ENCODE data around the gene PRR20G. TPM values are rescaled to one million over a fixed set of nuclear protein-coding genes. Genes with fewer than 3 reads are reported as not detected.
"Not testable (repeated sequence)": the region's sequence is repeated elsewhere in the genome, so short reads cannot be mapped to it uniquely, and the experiment has no call there.

The PRR20G gene
- polyA plus RNA-seq, 1 donor from 2014 or later: not detected

DNA sequence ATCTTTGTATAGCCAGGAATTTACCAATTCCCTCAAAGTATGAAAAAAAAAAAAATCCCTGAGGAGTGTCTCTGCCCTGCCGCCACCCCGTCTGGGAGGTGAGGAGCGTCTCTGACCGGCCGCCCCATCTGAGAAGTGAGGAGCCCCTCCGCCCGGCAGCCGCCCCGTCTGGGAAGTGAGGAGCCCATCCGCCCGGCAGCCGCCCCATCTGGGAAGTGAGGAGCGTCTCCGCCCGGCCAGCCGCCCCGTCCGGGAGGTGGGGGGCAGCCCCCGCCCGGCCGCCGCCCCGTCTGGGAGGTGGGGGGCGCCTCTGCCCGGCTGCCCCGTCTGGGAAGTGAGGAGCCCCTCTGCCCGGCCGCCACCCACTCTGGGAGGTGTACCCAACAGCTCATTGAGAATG lies 21.0 kb upstream of the PRR20G start:
- H3K36me3 Mint-ChIP-seq, H3K27me3 Mint-ChIP-seq, H3K4me1 Mint-ChIP-seq, H3K27ac Mint-ChIP-seq, H3K4me3 Mint-ChIP-seq, H3K9me3 Mint-ChIP-seq: not testable (repeated sequence)

DNA sequence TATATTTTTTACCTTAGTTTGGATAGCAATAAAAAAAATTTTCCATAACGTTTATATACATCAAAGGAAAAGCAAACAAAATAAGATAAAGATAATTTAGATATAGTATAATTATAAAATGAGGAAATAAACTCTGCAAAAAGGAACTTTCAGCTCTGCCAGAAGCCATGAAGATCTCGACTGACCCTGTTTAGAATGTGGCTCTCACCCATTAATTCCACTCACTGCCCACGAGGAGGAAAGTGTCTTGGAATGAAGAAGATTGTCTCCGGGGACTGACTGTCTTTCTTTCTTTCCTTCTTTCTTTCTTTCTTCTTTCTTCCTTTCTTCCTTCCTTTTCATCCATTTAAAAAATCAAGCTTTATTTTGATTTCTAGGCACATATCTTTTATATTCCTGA lies 20.1 kb upstream of the PRR20G start:
- Mint-ChIP-seq H3K4me1 (peaks cover 0 to 2% (median 0%) of the 10 kb centered on the region in 3 donors), H3K36me3 (peaks cover 2% of the 10 kb centered on the region), H3K4me3 (no peak overlapping the region), H3K27me3 (peaks cover 6% of the 10 kb centered on the region), H3K9me3 (peaks cover 0 to 4% (median 3%) of the 10 kb centered on the region in 3 donors), H3K27ac (no peak overlapping the region)

DNA sequence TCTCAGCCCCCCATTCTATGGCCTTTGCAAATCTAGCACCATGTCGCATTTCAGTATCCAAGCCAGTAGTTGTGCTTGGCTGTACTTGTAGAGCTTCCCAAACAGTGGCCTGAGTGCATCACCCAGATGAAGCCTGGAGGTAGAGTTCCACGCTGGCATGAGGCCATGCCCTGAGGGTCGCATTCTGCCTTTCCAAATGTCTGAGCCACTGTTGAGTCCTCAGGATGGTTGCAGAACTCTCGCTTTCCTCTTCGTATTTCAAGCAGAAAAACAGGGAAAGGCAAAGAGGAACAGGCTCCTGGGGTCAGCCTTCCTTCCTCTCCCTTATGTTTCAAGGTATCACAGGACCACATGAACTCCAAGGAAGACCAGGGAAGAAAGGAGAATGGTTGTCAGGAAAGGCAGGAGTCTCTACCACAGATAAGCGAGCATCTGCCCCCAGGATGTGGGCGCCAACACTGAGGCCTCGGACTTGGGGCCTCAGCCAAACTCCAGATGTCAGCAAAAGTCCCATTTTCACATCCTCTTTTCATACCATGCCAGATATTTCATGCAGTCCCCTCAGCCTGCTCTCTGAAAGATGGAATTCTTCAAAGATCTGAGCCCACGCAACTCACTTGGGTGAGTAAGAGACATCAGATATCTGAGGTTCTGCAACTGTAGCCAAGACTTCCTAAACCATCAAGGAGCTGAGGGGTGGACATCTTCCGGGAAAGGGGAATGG lies 19.4 kb upstream of the PRR20G start:
- Mint-ChIP-seq H3K36me3 (no peaks in the 10 kb centered on the region), H3K27me3 (peaks cover 6% of the 10 kb centered on the region), H3K9me3 (peaks cover 0 to 4% (median 3%) of the 10 kb centered on the region in 3 donors), H3K27ac (peak overlapping the region in 1 of 3 donors; percentile 4), H3K4me1 (peaks cover 0 to 2% (median 0%) of the 10 kb centered on the region in 3 donors), H3K4me3 (no peak overlapping the region)

DNA sequence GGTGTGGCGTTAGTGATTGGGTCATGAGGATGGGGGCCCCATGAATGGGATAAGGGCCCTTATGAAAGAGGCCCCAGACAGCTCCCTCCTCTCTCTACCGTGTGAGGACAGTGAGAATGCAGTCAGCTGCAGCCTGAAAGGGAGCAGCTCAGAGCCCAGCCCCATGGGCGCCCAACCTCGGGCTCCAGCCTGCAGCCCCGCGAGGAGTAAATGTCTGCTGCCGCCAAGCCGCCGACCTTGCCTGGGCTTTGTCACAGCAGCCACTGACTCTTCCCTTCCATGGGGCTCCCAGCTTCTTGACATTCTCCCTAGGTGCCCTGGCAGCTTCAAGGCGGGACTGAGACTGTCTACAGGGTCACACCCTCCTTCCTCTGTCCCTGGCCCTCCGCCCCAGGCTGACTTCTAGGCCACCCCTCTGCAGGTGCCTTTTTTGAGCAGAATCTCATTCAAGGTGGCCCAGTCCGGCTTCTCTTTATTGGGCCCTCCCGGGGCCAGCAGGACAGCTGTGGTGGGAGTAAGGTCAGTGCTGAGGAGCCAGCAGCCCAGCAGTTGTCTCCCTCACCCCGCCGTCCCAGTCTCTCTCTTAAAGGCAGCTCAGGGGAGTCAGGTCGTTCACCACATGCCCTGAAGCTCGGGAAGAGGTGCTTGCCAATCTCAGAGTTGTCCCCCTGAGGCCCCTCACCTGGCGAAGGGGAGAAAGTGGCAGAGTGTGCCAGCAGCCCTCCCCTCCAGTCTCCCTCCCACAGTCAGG lies 18.7 kb upstream of the PRR20G start:
- Mint-ChIP-seq H3K4me3 (no peak overlapping the region), H3K9me3 (peaks cover 0 to 4% (median 3%) of the 10 kb centered on the region in 3 donors), H3K27me3 (peaks cover 4% of the 10 kb centered on the region), H3K36me3 (no peaks in the 10 kb centered on the region), H3K4me1 (peaks cover 0 to 2% (median 0%) of the 10 kb centered on the region in 3 donors), H3K27ac (no peak overlapping the region)

DNA sequence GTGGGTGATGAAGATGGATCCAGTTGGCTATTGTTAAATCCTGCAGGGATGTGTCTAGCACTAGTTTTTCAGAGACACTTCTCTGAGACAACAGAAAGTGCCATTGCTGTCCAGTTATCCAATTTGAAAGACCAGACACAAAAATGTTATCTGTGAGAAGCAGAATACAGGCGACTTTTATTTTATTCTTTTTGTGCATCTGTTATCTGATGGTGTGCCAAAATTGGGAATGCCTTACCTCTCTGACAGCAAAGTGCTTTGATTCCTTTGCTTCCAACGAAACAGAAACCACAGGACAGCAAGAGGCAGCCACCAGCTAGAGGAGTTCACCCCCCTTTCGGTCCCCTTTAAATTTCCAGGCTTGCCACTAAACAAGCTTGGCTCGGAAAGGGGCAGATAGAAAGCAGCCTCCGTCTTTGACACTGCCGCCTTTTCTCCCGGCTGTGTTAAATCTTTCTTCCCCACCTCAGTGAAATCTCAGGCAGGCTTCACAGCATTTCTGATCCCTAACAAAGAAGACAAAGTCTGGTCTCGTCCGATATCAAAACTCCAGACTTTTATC lies 17.7 kb upstream of the PRR20G start:
- Mint-ChIP-seq H3K36me3 (no peaks in the 10 kb centered on the region), H3K4me1 (peaks cover 0 to 2% (median 0%) of the 10 kb centered on the region in 3 donors), H3K27me3 (peaks cover 4% of the 10 kb centered on the region), H3K9me3 (peaks cover 0 to 4% (median 3%) of the 10 kb centered on the region in 3 donors), H3K27ac (no peak overlapping the region), H3K4me3 (no peak overlapping the region)

DNA sequence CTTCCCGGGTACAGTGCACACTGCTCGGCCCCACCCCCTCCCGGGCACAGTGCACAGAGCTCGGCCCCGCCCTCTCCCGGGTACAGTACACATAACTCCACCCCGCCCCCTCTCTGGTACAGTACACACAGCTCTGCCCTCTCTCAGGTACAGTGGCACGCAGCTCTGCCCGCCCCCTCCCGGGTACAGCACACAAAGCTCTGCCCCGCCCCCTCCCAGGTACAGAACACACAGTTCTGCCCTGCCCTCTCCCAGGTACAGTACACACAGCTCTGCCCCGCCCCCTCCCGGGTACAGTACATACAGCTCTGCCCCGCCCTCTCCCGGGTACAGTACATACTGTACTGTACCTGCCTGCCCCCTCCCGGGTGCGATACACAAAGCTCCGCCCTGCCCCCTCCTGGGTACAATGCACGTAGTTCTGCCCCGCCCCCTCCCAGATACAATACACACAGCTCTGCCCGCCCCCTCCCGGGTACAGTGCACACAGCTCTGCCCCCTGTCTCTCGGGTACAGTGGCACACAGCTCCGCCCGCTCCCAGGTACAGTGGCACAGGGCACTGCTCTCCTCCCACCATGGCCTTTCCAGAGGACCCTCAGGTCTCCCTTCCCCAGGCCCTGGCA lies 16.4 kb upstream of the PRR20G start:
- no peak overlapping the region for H3K27ac Mint-ChIP-seq
- H3K36me3 Mint-ChIP-seq: no peaks in the 10 kb centered on the region
- peak overlapping the region in 1 of 4 donors; percentile 22 for H3K4me3 Mint-ChIP-seq
- peaks cover 0 to 4% (median 2%) of the 10 kb centered on the region in 3 donors for H3K9me3 Mint-ChIP-seq
- peaks cover 0 to 2% (median 0%) of the 10 kb centered on the region in 3 donors for H3K4me1 Mint-ChIP-seq
- H3K27me3 Mint-ChIP-seq: peaks cover 4% of the 10 kb centered on the region

DNA sequence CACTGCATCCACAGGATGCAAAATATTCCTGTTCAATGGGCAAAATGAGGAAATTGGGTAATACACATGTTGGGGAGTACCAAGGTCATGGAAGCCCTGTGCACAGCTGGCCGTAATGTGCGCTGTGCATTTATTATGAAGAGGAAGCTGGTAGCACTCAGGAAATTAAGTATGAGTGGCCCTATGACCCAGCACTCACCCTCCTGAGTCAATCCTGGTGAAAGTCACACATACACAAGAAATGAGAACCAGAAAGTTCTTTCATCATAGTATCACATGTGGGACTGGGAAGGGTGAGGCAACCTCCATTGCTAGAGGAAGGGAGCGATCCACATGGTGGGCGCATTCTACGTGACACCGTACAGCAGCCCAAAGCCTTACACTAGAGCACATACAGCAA lies 11.4 kb upstream of the PRR20G start:
- no peaks in the 10 kb centered on the region for H3K9me3 Mint-ChIP-seq
- no peaks in the 10 kb centered on the region for H3K36me3 Mint-ChIP-seq
- H3K27me3 Mint-ChIP-seq: peaks cover 1% of the 10 kb centered on the region
- H3K27ac Mint-ChIP-seq: no peak overlapping the region
- no peaks in the 10 kb centered on the region for H3K4me1 Mint-ChIP-seq
- no peak overlapping the region for H3K4me3 Mint-ChIP-seq

DNA sequence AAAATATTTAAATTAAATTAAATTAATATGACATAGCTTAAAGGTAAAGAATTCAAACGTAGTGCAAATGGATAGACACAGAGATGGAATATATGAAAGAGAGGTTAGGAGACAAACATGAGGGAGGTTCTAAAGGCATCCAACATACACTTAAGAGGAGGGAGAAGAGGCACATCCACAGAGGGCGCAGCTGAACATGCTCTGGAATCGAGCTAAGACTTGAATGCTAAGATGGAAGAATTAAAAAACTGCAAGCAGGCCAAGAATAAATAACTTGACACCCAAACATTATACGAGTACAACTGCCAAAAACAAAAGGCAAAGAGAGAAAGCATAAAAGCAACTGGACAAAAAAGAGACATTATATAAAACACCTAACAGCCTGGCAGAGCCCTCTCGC lies 9.1 kb upstream of the PRR20G start:
- H3K9me3 Mint-ChIP-seq: no peaks in the 10 kb centered on the region
- no peaks in the 10 kb centered on the region for H3K36me3 Mint-ChIP-seq
- H3K4me1 Mint-ChIP-seq: no peaks in the 10 kb centered on the region
- no peak overlapping the region for H3K27ac Mint-ChIP-seq
- peaks cover 1% of the 10 kb centered on the region for H3K27me3 Mint-ChIP-seq
- H3K4me3 Mint-ChIP-seq: no peak overlapping the region

DNA sequence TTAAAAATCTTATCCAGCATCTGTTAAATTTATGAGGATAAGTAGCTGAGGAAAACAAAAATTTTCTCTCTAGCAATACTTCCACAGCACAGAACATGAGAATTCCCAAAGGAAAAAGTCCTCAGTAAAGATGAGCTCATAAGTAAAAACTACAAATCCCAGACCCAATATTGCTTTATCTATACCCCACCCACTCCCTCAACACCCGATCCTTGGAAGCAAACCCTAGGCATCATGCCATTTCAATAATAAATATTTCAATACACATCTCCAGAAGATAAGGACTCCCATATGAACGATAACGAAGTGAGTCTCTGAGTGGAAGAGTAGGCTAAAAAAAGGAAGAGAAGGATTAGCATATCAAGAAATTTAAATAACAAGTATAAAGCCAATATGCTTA lies 8.3 kb upstream of the PRR20G start:
- Mint-ChIP-seq H3K4me1 (no peaks in the 10 kb centered on the region), H3K27ac (no peak overlapping the region), H3K4me3 (no peak overlapping the region), H3K27me3 (peaks cover 1% of the 10 kb centered on the region), H3K9me3 (peaks cover 0 to 6% (median 2%) of the 10 kb centered on the region in 3 donors), H3K36me3 (no peaks in the 10 kb centered on the region)

DNA sequence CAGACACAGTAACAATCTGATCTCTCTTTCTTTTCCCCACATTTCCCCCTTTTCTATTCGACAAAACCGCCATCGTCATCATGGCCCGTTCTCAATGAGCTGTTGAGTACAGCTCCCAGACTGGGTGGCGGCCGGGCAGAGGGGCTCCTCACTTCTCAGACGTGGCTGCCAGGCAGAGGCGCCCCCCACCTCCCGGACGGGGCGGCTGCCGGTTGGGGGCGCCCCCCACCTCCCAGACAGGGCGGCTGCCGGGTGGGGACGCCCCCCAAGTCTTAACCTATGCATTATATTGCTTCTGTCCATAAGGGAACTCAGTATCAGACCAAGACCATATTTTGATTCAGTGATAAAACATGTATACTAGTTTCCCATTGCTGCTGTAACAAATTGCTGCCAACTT lies 5.8 kb upstream of the PRR20G start:
- H3K9me3 Mint-ChIP-seq, H3K4me1 Mint-ChIP-seq, H3K27ac Mint-ChIP-seq: not testable (repeated sequence)

DNA sequence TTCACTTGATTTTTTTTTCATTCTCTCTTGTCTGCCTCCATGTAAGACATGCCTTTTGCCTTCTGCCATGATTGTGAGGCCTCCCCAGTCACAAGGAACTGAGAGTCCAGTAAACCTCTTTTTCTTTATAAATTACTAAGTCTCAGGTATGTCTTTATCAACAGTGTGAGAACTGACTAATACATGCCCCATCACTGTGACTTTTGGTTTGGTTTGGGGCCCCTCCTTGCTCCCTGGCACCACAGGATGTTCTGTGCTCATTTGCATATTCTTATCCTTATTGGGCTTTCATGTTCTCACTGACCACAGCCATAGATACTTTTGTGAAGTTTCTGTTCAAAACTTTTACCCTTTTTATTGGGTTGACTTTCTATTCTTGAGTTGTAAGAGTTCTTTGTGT lies 3.8 kb upstream of the PRR20G start:
- H3K36me3 Mint-ChIP-seq: no peaks in the 10 kb centered on the region
- no peak overlapping the region for H3K27ac Mint-ChIP-seq
- no peaks in the 10 kb centered on the region for H3K27me3 Mint-ChIP-seq
- no peaks in the 10 kb centered on the region for H3K4me1 Mint-ChIP-seq
- no peak overlapping the region for H3K4me3 Mint-ChIP-seq
- H3K9me3 Mint-ChIP-seq: peaks cover 2 to 6% (median 3%) of the 10 kb centered on the region in 3 donors

More for the DNA sequence above, 5.8 kb upstream of the PRR20G start:
- H3K27me3 Mint-ChIP-seq, H3K36me3 Mint-ChIP-seq, H3K4me3 Mint-ChIP-seq: not testable (repeated sequence)

DNA sequence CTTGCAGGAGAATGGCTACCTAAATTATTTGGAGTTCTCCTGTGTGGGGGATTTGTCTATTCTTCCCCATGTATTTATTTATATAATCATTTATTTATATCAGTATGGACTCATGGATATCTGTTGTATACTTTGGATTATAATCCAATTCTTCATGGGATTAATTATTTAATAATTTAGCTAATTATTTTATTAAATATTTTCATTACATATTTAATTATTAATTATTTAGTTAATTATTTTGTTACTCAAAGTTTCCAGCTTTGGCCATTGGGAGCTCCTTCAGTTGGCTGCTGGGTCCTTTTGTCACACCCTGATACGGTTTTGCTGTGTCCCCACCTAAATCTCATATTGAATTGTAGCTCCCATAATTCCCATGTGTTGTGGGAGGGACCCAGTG lies 3.3 kb upstream of the PRR20G start:
- H3K27ac Mint-ChIP-seq: no peak overlapping the region
- H3K4me3 Mint-ChIP-seq: no peak overlapping the region
- H3K9me3 Mint-ChIP-seq: peaks cover 2 to 6% (median 3%) of the 10 kb centered on the region in 3 donors
- H3K27me3 Mint-ChIP-seq: no peaks in the 10 kb centered on the region
- no peaks in the 10 kb centered on the region for H3K4me1 Mint-ChIP-seq
- H3K36me3 Mint-ChIP-seq: no peaks in the 10 kb centered on the region

DNA sequence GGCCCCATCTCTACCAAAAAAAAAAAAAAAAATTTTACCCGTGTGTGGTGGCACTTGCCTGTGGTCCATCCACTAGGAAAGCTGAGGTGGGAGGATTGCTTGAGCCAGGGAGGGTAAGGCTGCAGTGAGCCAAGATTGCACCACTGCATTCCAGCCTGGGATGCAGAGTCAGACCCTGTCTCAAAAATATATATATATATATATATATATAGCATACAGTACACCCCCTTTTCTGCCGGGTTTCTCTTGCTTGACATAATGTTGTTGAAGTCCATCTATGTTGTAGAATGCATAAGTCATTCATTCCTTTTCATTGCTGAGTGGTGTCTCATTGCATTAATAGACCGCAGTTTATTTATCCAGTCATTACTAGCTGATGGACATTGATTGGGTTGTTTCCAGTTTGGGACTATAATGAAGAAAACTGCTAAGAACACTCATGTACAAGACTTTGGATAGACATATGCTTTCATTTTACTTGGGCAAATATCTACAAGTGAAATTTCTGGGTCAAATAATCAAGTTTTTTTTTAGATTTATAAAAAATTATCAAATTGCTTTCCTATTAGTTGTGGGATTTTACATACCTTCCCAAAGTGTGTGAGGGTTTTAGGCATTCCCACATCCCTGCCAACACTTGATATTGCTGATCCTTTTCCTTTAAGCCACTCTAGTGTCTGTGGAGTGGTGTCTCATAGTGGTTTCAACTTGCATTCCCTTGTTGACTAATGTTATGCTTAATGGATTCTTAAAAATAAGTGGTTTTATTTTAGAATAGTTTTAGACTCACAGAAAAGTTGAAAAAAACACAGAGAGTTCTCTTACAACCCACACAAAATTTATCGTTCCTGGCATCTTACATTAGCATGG lies 2.1 kb upstream of the PRR20G start:
- H3K27ac Mint-ChIP-seq: no peak overlapping the region
- no peaks in the 10 kb centered on the region for H3K36me3 Mint-ChIP-seq
- H3K9me3 Mint-ChIP-seq: peaks cover 2 to 8% (median 3%) of the 10 kb centered on the region in 3 donors
- H3K4me1 Mint-ChIP-seq: no peaks in the 10 kb centered on the region
- no peaks in the 10 kb centered on the region for H3K27me3 Mint-ChIP-seq
- H3K4me3 Mint-ChIP-seq: no peak overlapping the region

DNA sequence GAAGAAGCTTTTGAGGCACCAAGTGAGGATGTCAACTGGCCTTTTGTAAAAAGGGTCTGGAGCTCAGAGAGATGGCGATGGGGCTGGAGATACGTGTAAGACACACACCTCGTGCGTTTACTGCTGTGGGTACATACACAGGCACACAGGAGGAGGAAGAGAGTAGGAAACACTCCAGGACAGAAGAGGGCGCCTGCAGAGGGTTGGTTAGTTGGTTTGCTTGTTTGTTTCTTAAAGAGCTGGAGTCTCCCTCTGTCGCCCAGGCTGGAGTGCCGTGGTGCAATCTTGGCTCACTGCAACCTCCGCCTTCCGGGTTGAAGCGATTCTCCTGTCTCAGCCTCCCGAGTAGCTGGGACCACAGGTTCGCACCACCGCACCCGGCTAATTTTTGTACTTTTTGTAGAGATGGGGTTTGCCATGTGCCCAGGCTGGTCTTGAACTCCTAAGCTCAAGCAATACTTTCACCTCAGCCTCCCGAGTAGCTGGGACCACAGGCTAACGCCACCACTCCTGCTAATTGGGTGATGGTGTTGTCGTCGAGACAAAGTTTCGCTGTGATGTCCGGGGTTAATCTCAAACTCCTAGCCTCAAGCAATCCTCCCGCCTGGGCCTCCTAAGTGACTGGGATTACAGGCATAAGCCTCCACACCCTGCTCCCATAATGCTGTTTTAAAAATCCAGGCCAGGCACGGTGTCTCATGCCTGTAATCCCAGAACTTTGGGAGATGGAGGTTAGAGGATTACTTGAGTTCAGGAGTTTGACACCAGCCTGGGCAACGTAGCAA lies 1.3 kb upstream of the PRR20G start:
- H3K4me1 Mint-ChIP-seq: no peaks in the 10 kb centered on the region
- no peaks in the 10 kb centered on the region for H3K27me3 Mint-ChIP-seq
- H3K36me3 Mint-ChIP-seq: no peaks in the 10 kb centered on the region
- peaks cover 3 to 8% (median 3%) of the 10 kb centered on the region in 3 donors for H3K9me3 Mint-ChIP-seq
- peak overlapping the region in 1 of 3 donors; percentile 71 for H3K27ac Mint-ChIP-seq
- no peak overlapping the region for H3K4me3 Mint-ChIP-seq
